ENCODE measurements around the gene ARG2. TPM values are rescaled to one million over a fixed set of nuclear protein-coding genes. Genes with fewer than 3 reads are reported as not detected.

The ARG2 gene

DNA sequence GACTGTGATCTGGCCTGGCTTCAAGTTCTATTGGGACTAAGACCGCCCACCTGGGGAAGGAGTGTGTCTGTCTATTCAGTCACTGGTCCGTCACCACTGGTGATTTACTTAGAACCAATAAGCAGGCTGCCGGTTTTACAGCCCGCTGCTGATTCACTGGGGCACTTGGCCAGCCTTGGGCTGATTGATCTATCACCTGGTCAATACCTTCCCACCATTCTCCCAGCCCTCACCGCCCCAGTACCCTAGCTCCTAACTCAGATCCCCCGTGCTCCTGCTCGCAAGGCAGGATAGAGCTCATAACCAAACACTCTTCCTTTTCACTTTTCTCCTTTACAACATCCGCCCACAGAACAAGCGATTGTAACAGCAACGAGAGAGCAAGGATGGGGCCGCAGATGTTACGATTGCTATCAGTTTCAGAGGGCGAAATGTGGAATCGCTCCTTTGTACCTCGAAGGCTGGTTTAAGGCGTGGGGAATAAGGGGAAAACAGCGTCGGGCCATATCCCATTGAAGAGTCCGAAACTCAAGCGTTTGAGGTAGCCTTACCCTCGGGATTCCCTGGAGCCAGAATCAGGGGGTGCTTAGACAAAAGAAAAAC, 75.2 kb downstream of the ARG2 start:
- H3K4me3 ChIP-seq (ENCODE audit: low read length) = peak overlapping the region; percentile 78
- H3K9me3 ChIP-seq (replicated peaks; ENCODE audit: low read length) = no peaks in the 10 kb centered on the region
- H3K4me2 ChIP-seq (ENCODE audit: low read length) = peak overlapping the region; percentile 91
- H3K36me3 ChIP-seq (ENCODE audit: insufficient read depth, low read length) = peaks cover 26% of the 10 kb centered on the region
- no peaks in the 10 kb centered on the region for H3K27me3 ChIP-seq (ENCODE audit: control insufficient read depth, insufficient read depth, low read length)
- peak overlapping the region; percentile 87 for H3K9ac ChIP-seq (ENCODE audit: low read depth, low read length)
- H3K4me1 ChIP-seq (ENCODE audit: control insufficient read depth, insufficient read depth, low read length) = peaks cover 15% of the 10 kb centered on the region

DNA sequence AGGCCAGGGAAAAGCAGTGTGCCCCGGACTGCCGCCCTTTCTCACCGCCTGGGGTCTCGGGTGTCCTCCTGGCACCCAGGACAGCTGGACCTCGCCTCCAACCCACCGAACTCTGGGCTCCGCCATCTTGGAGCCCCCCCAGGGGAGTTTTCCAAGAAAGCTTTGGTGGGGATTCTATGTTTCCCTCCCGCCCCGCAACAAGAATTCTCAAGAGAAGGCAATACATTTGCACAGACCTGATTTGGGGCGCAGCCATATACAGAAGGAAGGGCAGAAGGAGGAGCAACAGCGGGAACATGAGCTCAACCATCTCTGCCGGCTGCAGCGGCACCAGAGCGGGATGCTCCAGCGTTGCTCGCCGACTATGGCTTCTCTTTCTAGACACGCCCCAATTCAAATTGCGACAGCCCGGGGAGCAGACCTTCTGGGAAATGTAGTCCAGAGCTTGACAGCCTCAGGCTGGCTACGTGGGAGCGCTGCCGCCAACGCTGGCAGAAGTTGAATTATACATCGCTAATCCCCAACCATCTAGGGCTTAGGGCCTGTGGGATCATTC, 75.8 kb downstream of the ARG2 start, which contains the start of gene RDH11:
Gene RDH11 (minus strand): TSS at position 371 of the 556 bp plus-strand sequence. CDS start 61 bp downstream, at position 310.
- peak within 1 kb of the TSS; percentile 91 for H3K4me2 ChIP-seq (ENCODE audit: low read length)
- H3K27me3 ChIP-seq (ENCODE audit: control insufficient read depth, insufficient read depth, low read length) = no peaks in the 10 kb centered on the region
- H3K36me3 ChIP-seq (ENCODE audit: insufficient read depth, low read length) = peaks cover 20% of the 10 kb centered on the region
- H3K9ac ChIP-seq (ENCODE audit: low read depth, low read length) = peak within 1 kb of the TSS; percentile 87
- no peaks in the 10 kb centered on the region for H3K9me3 ChIP-seq (replicated peaks; ENCODE audit: low read length)
- peak within 1 kb of the TSS; percentile 78 for H3K4me3 ChIP-seq (ENCODE audit: low read length)
- H3K4me1 ChIP-seq (ENCODE audit: control insufficient read depth, insufficient read depth, low read length) = peaks cover 15% of the 10 kb centered on the region

DNA sequence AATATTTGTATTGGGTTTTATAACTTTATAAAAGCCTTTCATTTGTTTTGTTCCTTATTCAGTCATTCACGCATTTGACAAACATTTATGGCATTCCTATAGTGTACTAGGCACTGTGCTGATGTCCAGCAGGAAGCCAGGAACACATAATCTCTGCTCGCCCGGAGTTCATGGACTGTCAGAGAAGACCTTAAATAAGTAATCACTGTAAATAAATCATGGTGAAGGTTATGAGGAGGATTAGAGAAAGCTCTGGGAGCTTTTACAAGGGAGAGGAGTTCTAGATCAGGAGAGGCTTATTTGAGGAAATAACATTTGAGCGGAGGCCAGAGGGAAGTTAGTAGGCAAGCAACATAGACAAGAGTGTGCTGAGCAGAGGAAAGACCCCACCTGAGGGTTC, 77.3 kb downstream of the ARG2 start:
- Histone ChIP-seq H3K4me2 (ENCODE audit: low read length) (no peak overlapping the region), H3K27me3 (ENCODE audit: control insufficient read depth, insufficient read depth, low read length) (no peaks in the 10 kb centered on the region), H3K36me3 (ENCODE audit: insufficient read depth, low read length) (peaks cover 5% of the 10 kb centered on the region), H3K9me3 (replicated peaks; ENCODE audit: low read length) (no peaks in the 10 kb centered on the region), H3K4me1 (ENCODE audit: control insufficient read depth, insufficient read depth, low read length) (peaks cover 26% of the 10 kb centered on the region), H3K4me3 (ENCODE audit: low read length) (no peak overlapping the region), H3K9ac (ENCODE audit: low read depth, low read length) (no peak overlapping the region)

DNA sequence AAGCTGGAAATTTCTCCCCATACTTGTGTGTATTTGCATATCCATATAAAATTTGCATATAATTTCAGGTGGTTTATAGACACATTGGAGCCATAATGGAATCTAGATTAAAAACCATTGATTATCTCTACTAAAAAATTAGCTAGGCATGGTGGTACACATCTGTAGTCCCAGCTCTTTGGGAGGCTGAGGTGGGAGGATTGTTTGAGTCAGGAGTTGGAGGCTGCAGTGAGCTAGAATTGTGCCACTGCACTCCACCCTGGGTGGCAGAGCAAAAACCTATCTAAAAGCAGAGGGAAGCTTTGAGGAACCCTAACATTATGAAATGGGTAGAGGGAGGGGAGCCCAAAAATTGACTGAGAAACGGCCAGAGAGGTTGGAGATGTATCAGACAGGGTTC, 78.5 kb downstream of the ARG2 start:
- Histone ChIP-seq H3K4me3 (ENCODE audit: low read length) (no peak overlapping the region), H3K9me3 (replicated peaks; ENCODE audit: low read length) (no peaks in the 10 kb centered on the region), H3K9ac (ENCODE audit: low read depth, low read length) (no peak overlapping the region), H3K27me3 (ENCODE audit: control insufficient read depth, insufficient read depth, low read length) (no peaks in the 10 kb centered on the region), H3K4me2 (ENCODE audit: low read length) (no peak overlapping the region), H3K4me1 (ENCODE audit: control insufficient read depth, insufficient read depth, low read length) (peaks cover 22% of the 10 kb centered on the region), H3K36me3 (ENCODE audit: insufficient read depth, low read length) (no peaks in the 10 kb centered on the region)

Small RNA genes lying within 50 kb of the gene (small RNA-seq; reads per million reads assigned to genes)
- not detected for gene AL132640.3
- not detected for gene RF00019
- not detected for gene RNA5SP386

Measured in skeletal muscle satellite cell (primary cell).